H9 (cell line): Measurements from ENCODE around the gene PTPA. TPM values are rescaled to one million over a fixed set of nuclear protein-coding genes. Genes with fewer than 3 reads are reported as not detected.

Source experiments
- DNase-seq: peaks from one replicate; pipeline ENCODE4 v3.0.0-alpha.2; 2017
- H2AFZ ChIP-seq: one replicate; pipeline ENCODE4 v1.6.1; 2013; ENCODE audit warnings: mild to moderate bottlenecking, low read length, control low read depth, moderate library complexity
- H2AK5ac ChIP-seq: 2 replicates; pipeline ENCODE4 v1.6.1; 2013; ENCODE audit warnings: low read length, control low read depth, mixed read lengths; ENCODE audit not compliant: insufficient read length
- H2BK120ac ChIP-seq: one replicate; pipeline ENCODE4 v1.6.1; 2013; ENCODE audit warnings: low read depth, mild to moderate bottlenecking, low read length, control low read depth, inconsistent platforms; ENCODE audit not compliant: poor library complexity, severe bottlenecking
- H2BK12ac ChIP-seq: 2 replicates; pipeline ENCODE4 v1.6.1; 2013; ENCODE audit warnings: low read length, control low read depth, mixed read lengths, low read depth; ENCODE audit not compliant: insufficient read length
- H2BK15ac ChIP-seq: 2 replicates; pipeline ENCODE4 v1.6.1; 2013; ENCODE audit warnings: low read depth, low read length, control low read depth
- H2BK20ac ChIP-seq: one replicate; pipeline ENCODE4 v1.6.1; 2013; ENCODE audit warnings: low read depth, mild to moderate bottlenecking, low read length, control low read depth, inconsistent platforms; ENCODE audit not compliant: poor library complexity, severe bottlenecking
- H2BK5ac ChIP-seq: 2 replicates; pipeline ENCODE4 v1.6.1; 2013; ENCODE audit warnings: low read length, control low read depth, mixed read lengths; ENCODE audit not compliant: insufficient read length
- H3K14ac ChIP-seq: 2 replicates; pipeline ENCODE4 v1.6.1; 2013; ENCODE audit warnings: low read length, control low read depth; ENCODE audit not compliant: insufficient read depth
- H3K18ac ChIP-seq: 2 replicates; pipeline ENCODE4 v1.6.1; 2013; ENCODE audit warnings: low read depth, mild to moderate bottlenecking, mixed read lengths, low read length, control low read depth; ENCODE audit not compliant: insufficient read length
- H3K23ac ChIP-seq: 2 replicates; pipeline ENCODE4 v1.6.1; 2013; ENCODE audit warnings: low read length, control low read depth, mixed read lengths, low read depth; ENCODE audit not compliant: insufficient read length
- H3K23me2 ChIP-seq: 2 replicates; pipeline ENCODE4 v1.6.1; 2013; ENCODE audit warnings: low read depth, mild to moderate bottlenecking, mixed read lengths, low read length, control low read depth; ENCODE audit not compliant: insufficient read length, poor library complexity, severe bottlenecking
- H3K27ac ChIP-seq: 2 replicates; pipeline ENCODE4 v1.5.1; 2013; ENCODE audit warnings: low read length, control low read depth, mixed read lengths, low read depth; ENCODE audit not compliant: insufficient read length
- H3K27me3 ChIP-seq: 2 replicates; pipeline ENCODE4 v1.6.1; 2013; ENCODE audit warnings: low read length, control low read depth, inconsistent platforms; ENCODE audit not compliant: insufficient read depth
- H3K4ac ChIP-seq: 2 replicates; pipeline ENCODE4 v1.6.1; 2013; ENCODE audit warnings: low read depth, mild to moderate bottlenecking, control low read depth, inconsistent platforms, low read length, moderate library complexity
- H3K4me1 ChIP-seq: 2 replicates; pipeline ENCODE4 v1.6.1; 2013; ENCODE audit warnings: low read length, control low read depth, inconsistent platforms; ENCODE audit not compliant: insufficient read depth
- H3K4me2 ChIP-seq: 2 replicates; pipeline ENCODE4 v1.6.1; 2013; ENCODE audit warnings: low read length, control low read depth, mixed read lengths; ENCODE audit not compliant: insufficient read length, insufficient read depth
- H3K56ac ChIP-seq: 2 replicates; pipeline ENCODE4 v1.6.1; 2013; ENCODE audit warnings: low read depth, mild to moderate bottlenecking, mixed read lengths, low read length, control low read depth; ENCODE audit not compliant: insufficient read length
- H3K79me1 ChIP-seq: 2 replicates; pipeline ENCODE4 v1.6.1; 2013; ENCODE audit warnings: low read depth, mild to moderate bottlenecking, moderate library complexity, low read length, control low read depth, inconsistent platforms; ENCODE audit not compliant: insufficient read depth, poor library complexity, severe bottlenecking
- H3K79me2 ChIP-seq: 2 replicates; pipeline ENCODE4 v1.6.1; 2013; ENCODE audit warnings: low read length, control low read depth, inconsistent platforms; ENCODE audit not compliant: insufficient read depth
- H3K9ac ChIP-seq: 2 replicates; pipeline ENCODE4 v1.6.1; 2013; ENCODE audit warnings: low read length, control low read depth, mixed read lengths; ENCODE audit not compliant: insufficient read length; ENCODE audit errors: extremely low read depth
- H3K9me3 ChIP-seq: one replicate; pipeline ENCODE4 v1.6.1; 2013; ENCODE audit warnings: low read depth, low read length, inconsistent platforms; ENCODE audit not compliant: control insufficient read depth
- H3T11ph ChIP-seq: one replicate; pipeline ENCODE4 v1.6.1; 2013; ENCODE audit warnings: mild to moderate bottlenecking, low read length, control low read depth, inconsistent platforms
- H4K20me1 ChIP-seq: one replicate; pipeline ENCODE4 v1.6.1; 2013; ENCODE audit not compliant: control insufficient read depth, insufficient read length, insufficient read depth
- H4K5ac ChIP-seq: 2 replicates; pipeline ENCODE4 v1.6.1; 2013; ENCODE audit warnings: low read depth, mild to moderate bottlenecking, mixed read lengths, low read length, control low read depth; ENCODE audit not compliant: insufficient read length
- H4K8ac ChIP-seq: replicated peaks from 2 replicates; pipeline ENCODE4 v1.6.1; 2013; ENCODE audit warnings: low read length, control low read depth, mixed read lengths, low read depth; ENCODE audit not compliant: insufficient read length
- H4K91ac ChIP-seq: 2 replicates; pipeline ENCODE4 v1.6.1; 2013; ENCODE audit warnings: low read depth, mild to moderate bottlenecking, moderate library complexity, mixed read lengths, low read length, control low read depth; ENCODE audit not compliant: insufficient read length
- H3K27ac Mint-ChIP-seq, 3 experiments: 2 replicates in 2 of 3; 3 replicates in 1 of 3; pipeline ENCODE4 v1.8.0; 2020 to 2021; ENCODE audit warnings: mixed read lengths in 3 of 3, mild to moderate bottlenecking in 1 of 3, moderate library complexity in 1 of 3
- H3K27me3 Mint-ChIP-seq: 2 replicates; pipeline ENCODE4 v1.8.0; 2021; ENCODE audit warnings: low read depth, mild to moderate bottlenecking, moderate library complexity, mixed read lengths
- H3K36me3 Mint-ChIP-seq, 3 experiments: 2 replicates in 2 of 3; 3 replicates in 1 of 3; pipeline ENCODE4 v1.8.0; 2020 to 2021; ENCODE audit warnings: low read depth in 3 of 3, mixed read lengths in 3 of 3; ENCODE audit not compliant: insufficient read depth in 1 of 3
- H3K4me1 Mint-ChIP-seq, 2 experiments: 2 replicates each; pipeline ENCODE4 v1.8.0; 2020; ENCODE audit warnings: mixed read lengths in 2 of 2
- H3K4me3 Mint-ChIP-seq, 2 experiments: 2 replicates in 1 of 2; 3 replicates in 1 of 2; pipeline ENCODE4 v1.8.0; 2020 to 2021; ENCODE audit warnings: mild to moderate bottlenecking in 2 of 2, mixed read lengths in 2 of 2, moderate library complexity in 1 of 2
- H3K9me3 Mint-ChIP-seq, 2 experiments: 2 replicates in 1 of 2; 3 replicates in 1 of 2; pipeline ENCODE4 v1.8.0; 2020; ENCODE audit warnings: mild to moderate bottlenecking in 2 of 2, mixed read lengths in 2 of 2, moderate library complexity in 1 of 2
- CTCF ChIP-seq: fragments of 200-600 bp; sonication (generic); conservative IDR thresholded peaks from 3 replicates; pipeline ENCODE4 v1.8.0; 2021; ENCODE audit warnings: antibody characterized with exemption, mild to moderate bottlenecking
- WGBS: extraction: QIAGEN DNeasy Blood & Tissue Kit; methylation state at CpG from one replicate; pipeline ENCODE4 v1.1.7; 2013; ENCODE audit warnings: missing lambda C conversion rate, low lambda C conversion rate, mixed read lengths; ENCODE audit not compliant: insufficient read length; ENCODE audit errors: extremely low coverage; 5-methylcytosine and 5-hydroxymethylcytosine counted together
- total RNA-seq: library from RNA; stranded (reverse); gene quantifications from 2 replicates; pipeline ENCODE4 v1.2.1, GENCODE V29; 2021

The PTPA gene
- total RNA-seq, 1 experiment from 2014 or later, result 145 TPM

GRCh38 chr9:129164246-129164930, 53.2 kb downstream of the PTPA start:
- Histone ChIP-seq H3K9me3 (no peaks in the 10 kb centered on the region), H3K23me2 (no peaks in the 10 kb centered on the region), H3K9ac (no peak overlapping the region), H4K5ac (no peak overlapping the region), H3K79me1 (no peaks in the 10 kb centered on the region), H4K20me1 (no peaks in the 10 kb centered on the region), H2BK5ac (no peak overlapping the region), H3K27me3 (no peaks in the 10 kb centered on the region), H4K8ac (no peak overlapping the region), H3K27ac (no peak overlapping the region), H3K56ac (no peak overlapping the region), H3K23ac (no peak overlapping the region), H3K4ac (no peak overlapping the region), H3K18ac (no peak overlapping the region), H3K14ac (no peak overlapping the region), H2AFZ (no peak overlapping the region), H2BK20ac (no peak overlapping the region), H2BK12ac (no peak overlapping the region), H3K4me1 (peaks cover 8% of the 10 kb centered on the region; the same call in 1 of the 2 replicates), H2AK5ac (no peak overlapping the region), H3K79me2 (no peaks in the 10 kb centered on the region), H2BK120ac (no peak overlapping the region), H4K91ac (no peak overlapping the region), H3K4me2 (no peak overlapping the region), H3T11ph (no peak overlapping the region), H2BK15ac (no peak overlapping the region)
- Mint-ChIP-seq H3K36me3 (peaks cover 0 to 3% (median 2%) of the 10 kb centered on the region in 3 experiments; a peak in 2 of 7 replicates), H3K4me3 (peak overlapping the region in 1 of 2 experiments; percentile 42; a peak in 1 of 5 replicates), H3K4me1 (peaks cover 20 to 44% of the 10 kb centered on the region in 2 experiments), H3K27me3 (peaks cover 1% of the 10 kb centered on the region), H3K9me3 (no peaks in the 10 kb centered on the region; a peak in 2 of 5 replicates), H3K27ac (peak overlapping the region in 2 of 3 experiments; percentile 37 to 80; a peak in 3 of 7 replicates)
- no CpG with 5 or more reads among the region's 9 CpGs for WGBS
- TF ChIP-seq CTCF, result no peak
- DNase-seq, result no peak
